HFF-Myc (cell line): ENCODE results near the gene SSR3.

ENCODE experiments used
- DNase-seq: peaks from one replicate; pipeline ENCODE4 v3.0.0-alpha.2; 2011; ENCODE audit warnings: low read depth; ENCODE audit errors: extremely low read depth
- H3K4me3 ChIP-seq: replicated peaks from 2 replicates; pipeline ENCODE4 v1.5.1; 2011; ENCODE audit warnings: low read depth, mild to moderate bottlenecking, control low read depth, low read length
- TF ChIP-seq, protein P1 (sequence below): IDR thresholded peaks from 2 replicates; pipeline ENCODE4 v1.5.1; 2012; ENCODE audit warnings: mild to moderate bottlenecking, low read depth, low read length, control low read depth; ENCODE audit errors: missing control alignments

The SSR3 gene

GRCh38 chr3:156548902-156549301 lies 6.0 kb downstream of the SSR3 start:
- TF ChIP-seq, protein P1, sequence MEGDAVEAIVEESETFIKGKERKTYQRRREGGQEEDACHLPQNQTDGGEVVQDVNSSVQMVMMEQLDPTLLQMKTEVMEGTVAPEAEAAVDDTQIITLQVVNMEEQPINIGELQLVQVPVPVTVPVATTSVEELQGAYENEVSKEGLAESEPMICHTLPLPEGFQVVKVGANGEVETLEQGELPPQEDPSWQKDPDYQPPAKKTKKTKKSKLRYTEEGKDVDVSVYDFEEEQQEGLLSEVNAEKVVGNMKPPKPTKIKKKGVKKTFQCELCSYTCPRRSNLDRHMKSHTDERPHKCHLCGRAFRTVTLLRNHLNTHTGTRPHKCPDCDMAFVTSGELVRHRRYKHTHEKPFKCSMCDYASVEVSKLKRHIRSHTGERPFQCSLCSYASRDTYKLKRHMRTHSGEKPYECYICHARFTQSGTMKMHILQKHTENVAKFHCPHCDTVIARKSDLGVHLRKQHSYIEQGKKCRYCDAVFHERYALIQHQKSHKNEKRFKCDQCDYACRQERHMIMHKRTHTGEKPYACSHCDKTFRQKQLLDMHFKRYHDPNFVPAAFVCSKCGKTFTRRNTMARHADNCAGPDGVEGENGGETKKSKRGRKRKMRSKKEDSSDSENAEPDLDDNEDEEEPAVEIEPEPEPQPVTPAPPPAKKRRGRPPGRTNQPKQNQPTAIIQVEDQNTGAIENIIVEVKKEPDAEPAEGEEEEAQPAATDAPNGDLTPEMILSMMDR, result no peak
- no peak for DNase-seq
- no peak overlapping the region; the same call in 1 of the 2 replicates for H3K4me3 ChIP-seq

DNA sequence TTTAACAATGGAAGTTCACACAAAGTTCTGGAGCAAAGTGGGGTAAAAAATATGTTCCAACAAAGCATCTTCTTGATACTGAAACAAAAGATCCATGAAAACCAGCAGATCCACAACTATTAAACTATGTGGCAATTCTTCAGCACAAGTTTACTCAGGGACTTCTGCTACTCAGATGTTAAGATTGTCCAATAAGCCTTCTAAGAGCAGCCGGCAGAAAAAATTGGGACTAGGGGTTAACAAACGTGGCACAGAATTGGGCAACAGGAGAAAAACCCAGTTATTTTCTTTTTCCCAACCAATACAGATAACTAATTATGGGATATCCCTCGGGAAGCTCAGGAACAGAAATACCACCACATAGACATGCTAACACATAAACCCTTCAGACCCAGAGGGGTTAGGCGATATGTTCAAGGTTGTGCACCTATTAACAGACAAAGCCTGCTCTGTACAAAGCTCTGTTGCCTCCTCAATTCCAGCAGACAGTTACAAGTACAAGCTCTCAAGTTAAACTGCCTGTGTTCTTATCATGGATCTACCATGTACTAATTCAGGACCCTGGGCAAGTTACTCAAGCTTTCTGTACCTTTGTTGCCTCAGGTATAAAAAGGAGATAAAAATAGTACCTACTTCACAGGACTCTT lies 6.8 kb downstream of the SSR3 start:
- TF ChIP-seq, protein P1, result no peak
- H3K4me3 ChIP-seq, result no peak overlapping the region; the same call in 1 of the 2 replicates
- no peak for DNase-seq

GRCh38 chr3:156547637-156548036 lies 7.3 kb downstream of the SSR3 start:
- TF ChIP-seq, protein P1, result no peak
- DNase-seq, result no peak
- no peak overlapping the region for H3K4me3 ChIP-seq

DNA sequence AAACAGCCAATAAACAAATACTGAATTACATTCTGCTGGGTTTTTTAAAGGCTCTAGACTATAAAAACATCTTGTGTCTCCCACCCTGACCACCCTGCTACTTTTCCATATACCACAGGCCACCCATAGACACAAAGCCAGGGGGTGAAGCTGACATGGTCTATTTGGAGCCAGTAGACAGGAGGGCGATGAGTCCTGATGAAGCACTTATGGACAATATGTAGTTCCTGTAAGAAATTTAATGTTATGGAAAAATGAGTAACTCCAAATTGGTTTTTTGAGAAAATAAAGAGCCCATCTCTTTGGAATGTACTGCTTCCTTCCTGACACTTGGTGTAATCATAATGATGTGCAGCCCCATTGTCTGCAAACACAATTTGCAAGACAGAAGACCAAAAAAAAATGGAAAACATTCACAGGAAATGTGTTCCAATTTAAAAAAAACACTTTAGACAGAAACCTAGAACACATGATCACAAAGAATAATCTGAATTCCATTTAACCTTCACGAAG lies 11.8 kb downstream of the SSR3 start:
- TF ChIP-seq, protein P1, result no peak
- H3K4me3 ChIP-seq, result no peak overlapping the region
- DNase-seq, result no peak

DNA sequence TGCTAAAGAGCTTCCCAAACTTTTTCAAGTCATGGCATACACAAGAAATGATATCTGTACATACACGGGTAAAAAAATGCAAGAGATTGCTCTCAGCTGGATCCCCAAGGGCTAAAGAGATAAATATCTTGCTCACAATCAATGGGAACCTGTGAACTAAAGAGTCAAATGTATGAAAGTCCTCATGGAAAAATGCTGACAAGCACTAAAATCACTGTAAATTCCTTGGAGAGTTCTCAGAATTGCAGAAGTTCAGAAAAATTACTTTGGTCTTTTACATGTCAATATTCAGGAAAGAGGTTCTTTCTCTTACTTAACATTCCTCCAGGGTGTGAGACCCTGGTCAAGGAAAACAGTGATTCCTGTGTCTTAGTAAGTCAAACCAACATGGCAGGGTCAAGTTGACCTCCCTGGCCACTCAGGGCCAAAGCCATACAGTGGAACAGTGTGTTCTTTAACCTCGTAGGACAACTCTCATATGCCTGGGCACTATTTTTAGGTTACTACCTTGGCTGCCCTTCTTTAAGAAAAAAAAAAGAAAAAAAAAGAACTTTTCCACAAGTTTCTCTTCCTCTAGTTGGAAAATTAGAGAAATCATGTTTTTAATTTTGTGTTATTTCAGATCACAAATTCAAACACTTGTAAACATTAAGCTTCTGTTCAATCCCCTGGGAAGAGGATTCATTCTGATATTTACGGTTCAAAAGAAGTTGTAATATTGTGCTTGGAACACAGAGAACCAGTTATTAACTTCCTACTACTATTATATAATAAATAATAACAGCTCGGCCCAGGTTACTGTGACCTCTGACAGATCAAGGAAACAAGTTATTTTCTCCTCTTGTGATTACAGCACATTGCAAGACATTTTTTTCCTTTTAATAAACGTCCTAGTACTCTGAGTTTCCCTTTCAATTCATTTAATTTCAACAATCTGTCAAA lies 12.5 kb downstream of the SSR3 start:
- TF ChIP-seq, protein P1, result no peak
- no peak for DNase-seq

GRCh38 chr3:156539802-156540201 lies 15.1 kb downstream of the SSR3 start:
- TF ChIP-seq, protein P1, result no peak
- no peak overlapping the region for H3K4me3 ChIP-seq
- no peak for DNase-seq

More for the DNA sequence above, 12.5 kb downstream of the SSR3 start:
- H3K4me3 ChIP-seq, result no peak overlapping the region
